HG02852 (cell line): ENCODE data around the gene ZNF334.

Experiments used
- ATAC-seq: cut with Tn5 transposase; IDR thresholded peaks from one replicate; pipeline ENCODE4 v1.9.1; 2021; ENCODE audit warnings: mild to moderate bottlenecking, moderate library complexity; ENCODE audit not compliant: unreplicated experiment

The ZNF334 gene

GRCh38 chr20:46512943-46513844 is at the start of gene ZNF334:
TSS of gene ZNF334 (minus strand) at chr20:46513559. CDS start at chr20:46512102, 1,457 bp downstream.
- peak; percentile 66 for ATAC-seq

- ATAC-seq: no peak
These were observed 49.2 kb upstream of the ZNF334 start for GRCh38 chr20:46562373-46563169.

- no peak for ATAC-seq
These were observed 48.6 kb upstream of the ZNF334 start for GRCh38 chr20:46562009-46562372.

GRCh38 chr20:46559685-46560440 is 46.5 kb upstream of the ZNF334 start:
- no peak for ATAC-seq

GRCh38 chr20:46559001-46559400 is 45.6 kb upstream of the ZNF334 start:
- no peak for ATAC-seq

- ATAC-seq: no peak
These were observed 45.2 kb upstream of the ZNF334 start for GRCh38 chr20:46558511-46558959.

GRCh38 chr20:46557231-46557956 is 44.0 kb upstream of the ZNF334 start:
- ATAC-seq: no peak

GRCh38 chr20:46555370-46555956 is 42.1 kb upstream of the ZNF334 start:
- no peak for ATAC-seq

GRCh38 chr20:46554828-46555227 is 41.5 kb upstream of the ZNF334 start:
- ATAC-seq: no peak

- ATAC-seq: no peak
These were observed 40.6 kb upstream of the ZNF334 start for GRCh38 chr20:46553926-46554325.

- peak; percentile 72 for ATAC-seq
These were observed 39.4 kb upstream of the ZNF334 start for GRCh38 chr20:46552460-46553420.

- ATAC-seq: no peak
These were observed 38.4 kb upstream of the ZNF334 start for GRCh38 chr20:46551522-46552381.

- no peak for ATAC-seq
These were observed 37.1 kb upstream of the ZNF334 start, which contains the start of gene OCSTAMP for GRCh38 chr20:46550461-46550860. TSS of gene OCSTAMP (minus strand) at chr20:46550654. CDS start at chr20:46550560, 94 bp downstream.

- ATAC-seq: no peak
These were observed 36.0 kb upstream of the ZNF334 start for GRCh38 chr20:46549188-46549972.

GRCh38 chr20:46548688-46549087 is 35.3 kb upstream of the ZNF334 start:
- ATAC-seq: no peak

GRCh38 chr20:46547995-46548394 is 34.6 kb upstream of the ZNF334 start:
- ATAC-seq: no peak

GRCh38 chr20:46546936-46547335 is 33.6 kb upstream of the ZNF334 start:
- no peak for ATAC-seq
